ENCODE results near the gene RBBP4.
A peak's percentile ranks its signal among the peaks of the same experiment; 100 is the strongest.

RBBP4 gene

GRCh38 chr1:32609180-32609579, 41.8 kb upstream of the RBBP4 start (continued):
- 0 out of 2 replicates have a peak, but pooled peaks have one; percentile 56 for TF ChIP-seq OVOL3 (tag by site-specific recombination; IDR thresholded peaks at IDR 0.05)
- peak; percentile 98 for TF ChIP-seq ZNF394 (tag by site-specific recombination; IDR thresholded peaks at IDR 0.05; ENCODE audit: borderline replicate concordance)
- no peak for TF ChIP-seq TRIM28 (IDR thresholded peaks at IDR 0.05; ENCODE audit: borderline replicate concordance, low read length)
- TF ChIP-seq ZNF211 (tag by site-specific recombination; IDR thresholded peaks at IDR 0.05; ENCODE audit: low read depth) = no peak
- TF ChIP-seq ZNF580 (tag by site-specific recombination; IDR thresholded peaks at IDR 0.05) = peak; percentile 85
- peak; percentile 87 for TF ChIP-seq ZNF623 (tag by site-specific recombination; IDR thresholded peaks at IDR 0.05)
- 0 out of 2 replicates have a peak, but pooled peaks have one; percentile 31 for TF ChIP-seq ZNF223 (tag by site-specific recombination; IDR thresholded peaks at IDR 0.05)
- no peak for TF ChIP-seq ZNF791 (tag by site-specific recombination; IDR thresholded peaks at IDR 0.05)
- TF ChIP-seq ZNF341 (tag by site-specific recombination; IDR thresholded peaks at IDR 0.05; ENCODE audit: low read depth) = peak; percentile 44; the same call in 1 of the 2 replicates
- no peak for TF ChIP-seq ZNF843 (tag by site-specific recombination; IDR thresholded peaks at IDR 0.05)
- no peak for TF ChIP-seq ZNF416 (tag by site-specific recombination; IDR thresholded peaks at IDR 0.05)
- TF ChIP-seq ZFP3 (tag by site-specific recombination; IDR thresholded peaks at IDR 0.05; ENCODE audit: low read depth) = 0 out of 2 replicates have a peak, but pooled peaks have one; percentile 15
- TF ChIP-seq ZBTB17 (tag by site-specific recombination; IDR thresholded peaks at IDR 0.05) = no peak
- TF ChIP-seq ZNF76 (tag by site-specific recombination; IDR thresholded peaks at IDR 0.05; ENCODE audit: borderline replicate concordance, low read depth) = no peak
- no peak for TF ChIP-seq ZFP41 (tag by site-specific recombination; IDR thresholded peaks at IDR 0.05; ENCODE audit: borderline replicate concordance)
- no peak for TF ChIP-seq SCRT2 (tag by site-specific recombination; IDR thresholded peaks at IDR 0.05)
- no peak for TF ChIP-seq ZNF132 (tag by site-specific recombination; IDR thresholded peaks at IDR 0.05; ENCODE audit: borderline replicate concordance)
- TF ChIP-seq RBAK (tag by site-specific recombination; IDR thresholded peaks at IDR 0.05) = no peak
- TF ChIP-seq ZNF426 (tag by site-specific recombination; IDR thresholded peaks at IDR 0.05) = peak; percentile 95
- TF ChIP-seq KLF8 (tag by site-specific recombination; IDR thresholded peaks at IDR 0.05) = no peak
- TF ChIP-seq ZNF121 (tag by site-specific recombination; IDR thresholded peaks at IDR 0.05) = 0 out of 2 replicates have a peak, but pooled peaks have one; percentile 21
- peak; percentile 97 for TF ChIP-seq ZNF518A (tag by site-specific recombination; conservative IDR thresholded peaks at IDR 0.05; ENCODE audit: low read depth)
- TF ChIP-seq ZNF529 (tag by site-specific recombination; IDR thresholded peaks at IDR 0.05; ENCODE audit: insufficient replicate concordance) = peak; percentile 65
- peak; percentile 85 for TF ChIP-seq ZXDB (tag by site-specific recombination; IDR thresholded peaks at IDR 0.05)
- no peak for TF ChIP-seq ZNF174 (tag by site-specific recombination; IDR thresholded peaks at IDR 0.05)
- TF ChIP-seq YY2 (tag by site-specific recombination; IDR thresholded peaks at IDR 0.05) = no peak
- no peak; the same call in 1 of the 2 replicates for TF ChIP-seq ZNF555 (tag by site-specific recombination; conservative IDR thresholded peaks at IDR 0.05)
- 0 out of 2 replicates have a peak, but pooled peaks have one; percentile 10 for TF ChIP-seq ZNF585B (tag by site-specific recombination; IDR thresholded peaks at IDR 0.05)
- TF ChIP-seq WT1 (tag by site-specific recombination; IDR thresholded peaks at IDR 0.05) = no peak
- TF ChIP-seq SP3 (tag by site-specific recombination; IDR thresholded peaks at IDR 0.05) = no peak
- no peak for TF ChIP-seq ZNF677 (tag by site-specific recombination; IDR thresholded peaks at IDR 0.05)
- peak; percentile 74 for TF ChIP-seq REST (tag by site-specific recombination; IDR thresholded peaks at IDR 0.05)
- no peak for TF ChIP-seq ZNF660 (tag by site-specific recombination; IDR thresholded peaks at IDR 0.05)

Data from HEK293 (cell line).